ENCODE measurements around the gene USP5. TPM values are rescaled to one million over a fixed set of nuclear protein-coding genes. Genes with fewer than 3 reads are reported as not detected.
"Not testable (repeated sequence)": the region's sequence is repeated elsewhere in the genome, so short reads cannot be mapped to it uniquely, and the experiment has no call there.

The USP5 gene
- total RNA-seq, 2 experiments from 2014 or later, result 70.4 to 129 TPM

DNA sequence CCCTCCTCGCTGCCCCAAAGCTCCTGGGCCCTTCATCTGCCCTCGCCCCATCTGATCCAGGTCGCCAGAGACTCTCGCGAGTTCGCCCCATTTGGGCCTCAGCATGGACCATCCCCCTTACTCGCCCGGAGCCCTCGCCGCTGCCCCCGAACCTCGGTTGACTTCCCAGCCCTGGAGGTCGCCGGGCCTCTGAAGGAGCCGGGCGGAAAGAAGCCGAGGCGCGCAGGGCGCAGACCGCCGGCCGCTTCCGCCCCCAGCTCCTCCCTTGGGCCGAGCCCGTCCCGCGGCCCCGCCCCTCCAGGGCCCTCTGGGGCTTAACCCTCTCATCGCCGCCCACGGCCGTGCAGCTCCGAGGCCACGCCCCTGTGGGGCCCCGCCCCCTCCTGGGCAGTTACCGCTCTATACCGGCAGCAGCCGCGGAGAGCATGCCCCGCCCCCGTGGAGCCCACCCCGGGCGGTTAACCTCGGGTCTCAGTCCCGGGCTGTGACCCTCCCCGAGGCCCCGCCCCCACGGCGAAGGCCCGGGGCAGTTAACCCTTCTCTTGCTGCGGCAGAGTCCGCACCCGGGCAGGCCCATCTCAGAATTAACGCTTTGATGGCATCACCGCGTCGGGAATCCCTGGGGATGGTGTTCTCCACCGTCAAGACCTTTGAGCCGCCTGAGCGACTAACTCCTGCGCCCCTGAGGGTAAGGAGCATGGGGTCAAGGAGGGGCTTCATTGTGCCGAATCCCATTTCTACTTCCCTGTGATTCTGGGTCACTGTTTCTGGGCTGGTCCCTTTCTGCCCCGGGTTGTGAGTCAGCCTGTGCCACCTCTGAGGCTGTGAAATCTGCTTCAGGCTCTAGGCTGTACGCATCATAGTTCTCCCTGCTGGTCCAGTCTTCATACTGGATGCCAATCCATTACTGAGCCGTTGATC, 21.4 kb downstream of the USP5 start, which contains the start of gene SPSB2:
Gene SPSB2, minus strand, starts transcription at position 210 of the 921 bp plus-strand sequence. CDS start 402 bp downstream, outside the sequence.
- TF ChIP-seq EZH2phosphoT487 (IDR thresholded peaks at IDR 0.05; ENCODE audit: borderline replicate concordance, low read depth, low read length), result no peak
- TF ChIP-seq, protein P1, sequence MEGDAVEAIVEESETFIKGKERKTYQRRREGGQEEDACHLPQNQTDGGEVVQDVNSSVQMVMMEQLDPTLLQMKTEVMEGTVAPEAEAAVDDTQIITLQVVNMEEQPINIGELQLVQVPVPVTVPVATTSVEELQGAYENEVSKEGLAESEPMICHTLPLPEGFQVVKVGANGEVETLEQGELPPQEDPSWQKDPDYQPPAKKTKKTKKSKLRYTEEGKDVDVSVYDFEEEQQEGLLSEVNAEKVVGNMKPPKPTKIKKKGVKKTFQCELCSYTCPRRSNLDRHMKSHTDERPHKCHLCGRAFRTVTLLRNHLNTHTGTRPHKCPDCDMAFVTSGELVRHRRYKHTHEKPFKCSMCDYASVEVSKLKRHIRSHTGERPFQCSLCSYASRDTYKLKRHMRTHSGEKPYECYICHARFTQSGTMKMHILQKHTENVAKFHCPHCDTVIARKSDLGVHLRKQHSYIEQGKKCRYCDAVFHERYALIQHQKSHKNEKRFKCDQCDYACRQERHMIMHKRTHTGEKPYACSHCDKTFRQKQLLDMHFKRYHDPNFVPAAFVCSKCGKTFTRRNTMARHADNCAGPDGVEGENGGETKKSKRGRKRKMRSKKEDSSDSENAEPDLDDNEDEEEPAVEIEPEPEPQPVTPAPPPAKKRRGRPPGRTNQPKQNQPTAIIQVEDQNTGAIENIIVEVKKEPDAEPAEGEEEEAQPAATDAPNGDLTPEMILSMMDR (conservative IDR thresholded peaks at IDR 0.05; ENCODE audit: low read length), result no peak
- CTCF ChIA-PET (ENCODE audit: unreplicated experiment), result interaction anchor here (0.6 to 2.8 kb wide), 9 partner anchors 9 to 64 kb away, joined by 3 to 17 read pairs (median 4); partner anchors contain the start of genes CDCA3 and USP5

DNA sequence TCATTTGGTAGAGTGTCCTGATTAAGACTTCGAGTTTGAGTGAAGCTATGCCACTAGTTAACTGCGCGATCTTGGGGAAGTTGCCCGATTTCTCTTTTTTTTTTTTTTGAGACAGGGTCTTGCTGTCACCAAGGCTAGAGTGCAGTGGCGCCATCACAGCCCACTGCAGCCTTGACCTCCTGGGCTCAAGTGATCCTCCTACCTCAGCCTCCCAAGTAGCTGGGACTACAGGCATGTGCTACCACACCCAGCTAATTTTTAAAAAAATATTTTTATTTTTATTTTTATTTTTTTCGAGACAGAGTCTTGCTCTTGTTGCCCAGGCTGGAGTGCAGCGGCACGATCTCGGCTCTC, 22.0 kb downstream of the USP5 start:
- intact Hi-C loops (cut with micrococcal nuclease; ENCODE audit: unreplicated experiment), result loop anchor here (5.0 kb wide), 3 partner anchors 88 to 318 kb away; partner anchors contain the start of gene C1RL
- H4K20me1 ChIP-seq (ENCODE audit: insufficient read depth, low read length); H3K9me2 ChIP-seq (ENCODE audit: insufficient read depth, low read length); BruUV-seq (replicated peaks); CTCF ChIA-PET (ENCODE audit: unreplicated experiment); DNase-seq (ENCODE audit: low spot score); H3K9me3 ChIP-seq (ENCODE audit: low read length): not testable (repeated sequence)
- peak overlapping the region; percentile 78 for H2AFZ ChIP-seq (ENCODE audit: low read length)
- H3K79me2 ChIP-seq (ENCODE audit: insufficient read depth, low read depth, low read length), result peaks cover 11% of the 10 kb centered on the region; the same call in 1 of the 2 replicates
- H3K4me3 ChIP-seq (ENCODE audit: low read depth, low read length, poor library complexity, severe bottlenecking), result peak overlapping the region; percentile 77
- H3K27ac ChIP-seq (ENCODE audit: low read depth, low read length, poor library complexity, severe bottlenecking), result peak overlapping the region; percentile 68
- H3K4me2 ChIP-seq (ENCODE audit: low read length), result peak overlapping the region; percentile 88
- peaks cover 41% of the 10 kb centered on the region for H3K4me1 ChIP-seq (ENCODE audit: insufficient read depth, low read length, poor library complexity, severe bottlenecking)
- POLR2A ChIA-PET, result interaction anchor here (0.7 to 2.5 kb wide), 4 partner anchors 18 to 61 kb away, joined by 3 to 17 read pairs (median 3); no protein-coding TSS in a partner anchor
- H3K36me3 ChIP-seq (ENCODE audit: insufficient read depth, low read length), result peaks cover 40% of the 10 kb centered on the region

More for the DNA sequence above, 21.4 kb downstream of the USP5 start, which contains the start of gene SPSB2:
- Histone ChIP-seq H4K20me1 (ENCODE audit: insufficient read depth, low read length) (0 out of 2 replicates have a peak, but pooled peaks cover 10% of the 10 kb centered on the region), H2AFZ (ENCODE audit: low read length) (peak within 1 kb of the TSS; percentile 78), H3K9me2 (ENCODE audit: insufficient read depth, low read length) (no peaks in the 10 kb centered on the region), H3K4me2 (ENCODE audit: low read length) (peak within 1 kb of the TSS; percentile 99), H3K36me3 (ENCODE audit: insufficient read depth, low read length) (peaks cover 46% of the 10 kb centered on the region), H3K79me2 (ENCODE audit: insufficient read depth, low read depth, low read length) (peaks cover 17% of the 10 kb centered on the region; the same call in 1 of the 2 replicates), H3K9me3 (ENCODE audit: low read length) (no peaks in the 10 kb centered on the region), H3K27ac (ENCODE audit: low read depth, low read length, poor library complexity, severe bottlenecking) (peak within 1 kb of the TSS; percentile 68), H3K4me3 (ENCODE audit: low read depth, low read length, poor library complexity, severe bottlenecking) (peak within 1 kb of the TSS; percentile 77), H3K4me1 (ENCODE audit: insufficient read depth, low read length, poor library complexity, severe bottlenecking) (peaks cover 47% of the 10 kb centered on the region)
- POLR2A ChIA-PET, result interaction anchor here (0.7 to 2.6 kb wide), 15 partner anchors 9 to 149 kb away, joined by 3 to 19 read pairs (median 3); partner anchors contain the start of genes C12orf57, CDCA3, LPCAT3 and RNU7-1
- intact Hi-C loops (cut with micrococcal nuclease; ENCODE audit: unreplicated experiment), result loop anchor here (1.0 to 5.0 kb wide), 8 partner anchors 18 to 319 kb away; partner anchors contain the start of genes C1RL, ENO2, LPCAT3 and USP5
- DNase-seq (ENCODE audit: low spot score), result peak; percentile 100
- no TSS peak for BruUV-seq (replicated peaks)

DNA sequence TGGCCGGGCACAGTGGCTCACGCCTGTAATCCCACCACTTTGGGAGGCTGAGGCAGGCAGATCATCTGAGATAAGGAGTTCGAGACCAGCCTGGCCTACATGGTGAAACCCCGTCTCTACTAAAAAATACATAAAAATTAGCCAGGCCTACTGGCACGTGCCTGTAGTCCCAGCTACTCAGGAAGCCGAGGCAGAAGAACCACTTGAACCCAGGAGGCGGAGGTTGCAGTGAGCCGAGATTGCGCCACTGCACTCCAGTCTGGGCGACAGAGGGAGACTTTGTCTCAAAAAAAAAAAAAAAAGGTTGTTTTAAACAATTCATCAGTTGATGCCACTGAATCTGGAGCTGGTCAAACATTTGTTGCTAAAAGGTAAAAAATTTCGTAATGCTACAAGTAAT, 27.9 kb downstream of the USP5 start:
- POLR2A ChIA-PET, result interaction anchor here (0.6 kb wide), 1 partner anchor 14 kb away, joined by 5 read pairs; no protein-coding TSS in a partner anchor
- H3K9me3 ChIP-seq (ENCODE audit: low read length); H4K20me1 ChIP-seq (ENCODE audit: insufficient read depth, low read length); BruUV-seq (replicated peaks); H2AFZ ChIP-seq (ENCODE audit: low read length); H3K9me2 ChIP-seq (ENCODE audit: insufficient read depth, low read length); H3K27ac ChIP-seq (ENCODE audit: low read depth, low read length, poor library complexity, severe bottlenecking); H3K4me3 ChIP-seq (ENCODE audit: low read depth, low read length, poor library complexity, severe bottlenecking); DNase-seq (ENCODE audit: low spot score); CTCF ChIA-PET (ENCODE audit: unreplicated experiment); intact Hi-C loops (cut with micrococcal nuclease; ENCODE audit: unreplicated experiment); H3K79me2 ChIP-seq (ENCODE audit: insufficient read depth, low read depth, low read length); H3K4me1 ChIP-seq (ENCODE audit: insufficient read depth, low read length, poor library complexity, severe bottlenecking); H3K4me2 ChIP-seq (ENCODE audit: low read length): not testable (repeated sequence)
- H3K36me3 ChIP-seq (ENCODE audit: insufficient read depth, low read length), result peaks cover 20% of the 10 kb centered on the region; the same call in 1 of the 2 replicates

Data from OCI-LY7 (cell line).